GM03348 (cell line): ENCODE measurements around the gene PPARGC1A.

ENCODE experiments used
- DNase-seq: peaks from one replicate; pipeline ENCODE4 v3.0.0; 2012; ENCODE audit warnings: low spot score

The PPARGC1A gene

DNA sequence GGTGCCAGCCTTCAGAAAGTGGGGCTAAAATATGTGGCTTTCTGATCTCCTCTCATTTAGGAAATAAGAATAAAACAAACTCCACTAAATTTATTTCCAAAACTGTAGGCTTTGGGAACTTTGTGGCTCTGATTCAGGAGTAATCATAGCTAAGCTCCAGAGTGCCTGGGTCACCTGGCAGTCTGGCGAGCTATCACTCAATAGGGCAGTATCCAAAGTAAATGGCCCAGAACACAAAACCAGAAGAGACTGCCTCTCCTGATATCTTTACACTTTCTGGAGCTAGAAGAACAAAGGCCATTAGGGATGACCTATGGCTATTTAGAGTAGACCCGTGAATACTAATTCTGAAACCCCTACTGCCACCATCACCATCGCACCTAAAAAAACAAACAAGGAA, 17.0 kb upstream of the PPARGC1A start:
- DNase-seq: no peak

DNA sequence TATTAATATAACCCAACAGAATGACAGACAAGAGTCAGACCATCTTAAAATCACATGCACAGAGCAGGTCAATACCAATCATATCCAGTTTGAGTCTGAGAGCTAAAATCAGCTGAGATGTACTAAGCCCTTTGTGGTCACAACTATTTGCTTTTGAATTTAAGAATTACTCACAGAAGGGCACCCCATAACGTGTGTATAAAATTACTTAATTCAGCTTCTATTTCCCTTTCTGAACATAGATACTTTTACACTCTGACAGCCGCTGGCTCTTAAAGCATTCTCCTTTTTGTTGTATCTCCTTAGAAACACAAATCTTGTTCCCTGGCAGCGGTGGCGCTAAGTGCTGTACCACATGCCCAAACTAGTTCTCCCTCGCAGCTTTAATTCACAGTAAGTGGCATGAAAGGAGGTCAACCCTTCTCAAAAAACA, 14.8 kb upstream of the PPARGC1A start:
- DNase-seq: no peak

DNA sequence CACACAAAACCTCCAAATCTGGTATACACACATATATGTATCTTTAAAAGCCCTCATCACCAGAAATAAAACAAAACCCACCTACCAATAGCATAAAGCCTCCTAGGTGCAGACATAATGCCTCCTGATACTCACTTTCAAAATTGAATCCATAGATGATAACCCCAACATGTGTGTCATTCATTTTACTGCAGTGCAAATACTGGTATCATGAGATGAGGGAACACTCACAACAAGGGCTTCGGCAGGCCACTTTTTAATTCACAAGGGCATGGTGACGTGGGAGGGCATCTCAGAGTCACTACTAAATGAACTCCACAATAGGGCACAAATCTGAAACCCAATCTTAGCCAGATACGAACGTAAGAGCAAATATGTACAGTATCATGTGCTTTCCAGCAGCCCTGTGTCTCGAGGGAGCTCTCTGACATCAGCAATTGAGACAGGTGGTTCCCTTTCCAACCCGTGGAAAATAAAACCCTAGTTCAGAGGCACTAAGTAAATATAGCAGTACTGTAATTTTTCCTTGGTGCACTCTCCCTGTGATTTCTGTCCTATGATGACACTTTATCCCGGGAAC, 14.1 kb upstream of the PPARGC1A start:
- no peak for DNase-seq

GRCh38 chr4:23902222-23902804, 12.5 kb upstream of the PPARGC1A start:
- DNase-seq: no peak

GRCh38 chr4:23900636-23901035, 10.8 kb upstream of the PPARGC1A start:
- DNase-seq: no peak

DNA sequence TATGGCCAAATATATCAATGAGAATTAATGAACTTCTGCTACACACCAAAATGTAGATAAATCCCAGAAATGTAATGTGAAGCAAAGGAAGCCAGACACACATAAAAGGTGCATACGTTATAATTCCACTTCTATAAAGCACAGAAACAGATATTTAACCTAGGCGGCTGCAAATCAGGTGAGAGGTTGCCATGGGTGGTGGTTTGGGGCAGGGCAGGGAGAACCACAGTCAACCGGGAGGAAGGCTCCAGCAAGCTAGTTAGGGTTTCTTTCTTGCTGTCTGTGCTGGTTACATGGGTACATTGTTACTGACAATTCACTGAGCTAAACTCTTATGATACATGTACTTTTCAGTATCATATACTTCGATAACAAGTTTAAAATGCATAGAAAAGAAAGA, 9.7 kb upstream of the PPARGC1A start:
- DNase-seq: no peak

DNA sequence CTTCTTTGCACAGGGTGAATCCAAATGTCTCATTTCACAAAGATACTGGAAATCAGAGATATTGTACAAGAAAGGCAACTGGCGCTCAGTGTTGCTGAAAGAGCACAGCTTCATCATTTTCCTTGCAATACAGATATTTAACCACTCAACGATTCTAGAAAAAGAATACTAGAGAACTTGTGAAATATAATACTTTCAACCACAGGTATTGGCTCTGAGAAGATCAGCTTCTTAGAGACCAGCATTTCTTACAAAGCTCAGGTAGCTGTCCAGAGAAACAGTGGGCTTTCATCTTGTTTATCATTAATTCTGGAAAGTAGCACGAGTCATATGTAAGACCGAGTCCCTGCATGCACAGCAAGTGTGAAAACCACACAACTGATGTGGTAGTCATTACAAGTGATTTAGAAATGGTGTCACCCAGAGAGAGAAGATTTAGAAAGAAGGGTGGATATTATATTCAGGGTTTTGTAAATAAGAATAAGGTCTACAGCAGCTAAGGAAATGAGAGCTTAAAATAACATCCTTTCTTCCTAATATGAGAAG, 7.8 kb upstream of the PPARGC1A start:
- no peak for DNase-seq

- no peak for DNase-seq
These were observed 4.2 kb upstream of the PPARGC1A start for GRCh38 chr4:23894021-23894420.

DNA sequence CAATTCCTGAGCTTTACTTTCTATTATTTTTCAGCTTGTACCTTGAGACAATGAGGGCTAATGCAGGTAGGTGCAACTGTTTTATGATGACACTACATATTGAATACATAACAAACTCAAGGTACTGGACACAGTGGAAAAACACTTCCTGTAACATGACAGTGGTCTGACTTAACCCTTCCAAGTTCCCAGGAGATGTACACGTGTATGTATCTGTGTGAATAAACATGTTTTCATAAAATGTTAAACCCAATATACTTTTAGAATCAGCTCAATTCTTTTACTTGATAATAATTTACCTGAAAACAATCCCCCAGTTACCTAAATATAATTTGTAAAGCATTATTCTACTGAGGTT, 1.2 kb upstream of the PPARGC1A start:
- DNase-seq: no peak

DNA sequence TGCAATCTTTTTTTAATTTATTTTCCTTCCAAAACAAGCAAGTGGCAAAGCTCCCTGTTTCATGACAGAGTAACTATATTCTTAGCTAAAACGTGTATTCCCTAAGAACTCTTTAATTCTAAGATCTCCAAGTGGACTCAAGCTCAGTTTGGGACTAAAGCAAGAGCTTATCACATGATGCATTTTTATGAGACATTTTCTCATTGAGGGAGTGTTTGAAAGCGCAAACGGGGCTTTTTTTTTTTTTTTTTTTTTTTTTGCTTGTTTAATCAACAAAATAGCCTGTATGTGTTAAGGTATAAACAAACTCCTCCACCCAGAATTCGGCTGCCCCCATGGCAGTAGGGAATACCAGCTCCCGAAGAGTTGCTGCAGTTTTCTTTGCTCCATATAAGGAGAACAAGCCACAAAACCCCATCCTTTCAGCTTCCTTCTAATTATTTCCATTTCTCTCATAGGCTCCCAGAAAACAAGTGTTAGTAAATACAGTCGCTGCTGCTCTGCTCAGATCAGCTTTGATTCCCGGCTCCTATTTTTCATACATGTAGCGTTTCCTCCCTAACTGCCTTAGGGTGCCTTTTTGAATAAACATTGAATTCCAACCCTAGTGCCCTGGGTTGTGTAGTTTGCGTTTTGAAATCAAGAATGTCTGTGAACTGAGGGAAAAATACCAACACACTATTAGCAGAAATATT, 669 bp upstream of the PPARGC1A start:
- DNase-seq: no peak

- no peak for DNase-seq
These were observed 456 bp downstream of the PPARGC1A start for GRCh38 chr4:23889391-23889790.

- DNase-seq: peak; percentile 36
These were observed 1.2 kb downstream of the PPARGC1A start for GRCh38 chr4:23888421-23889319.

- DNase-seq: no peak
These were observed 1.9 kb downstream of the PPARGC1A start for GRCh38 chr4:23887989-23888388.

DNA sequence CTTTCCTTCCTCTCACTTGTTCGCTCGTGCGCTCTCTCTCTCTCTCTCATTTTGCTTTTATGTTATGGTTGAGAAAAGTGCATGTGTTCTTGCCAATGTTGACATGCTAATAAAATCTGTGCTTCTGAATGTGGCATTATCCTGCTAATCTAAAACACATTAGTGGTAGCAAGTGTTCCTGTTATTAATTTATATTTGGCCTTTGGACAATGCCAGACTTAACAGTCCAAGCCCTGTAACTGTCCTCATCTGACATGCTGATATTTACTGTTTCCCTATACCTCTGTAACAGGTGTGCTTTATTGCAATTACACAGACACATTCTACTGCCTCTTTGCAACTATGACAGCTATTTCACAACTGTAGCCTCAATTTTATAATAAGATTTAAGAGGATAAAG, 2.7 kb downstream of the PPARGC1A start:
- DNase-seq: no peak

- DNase-seq: no peak
These were observed 3.8 kb downstream of the PPARGC1A start for GRCh38 chr4:23885943-23886590.

GRCh38 chr4:23884741-23885140, 5.1 kb downstream of the PPARGC1A start:
- DNase-seq: no peak

DNA sequence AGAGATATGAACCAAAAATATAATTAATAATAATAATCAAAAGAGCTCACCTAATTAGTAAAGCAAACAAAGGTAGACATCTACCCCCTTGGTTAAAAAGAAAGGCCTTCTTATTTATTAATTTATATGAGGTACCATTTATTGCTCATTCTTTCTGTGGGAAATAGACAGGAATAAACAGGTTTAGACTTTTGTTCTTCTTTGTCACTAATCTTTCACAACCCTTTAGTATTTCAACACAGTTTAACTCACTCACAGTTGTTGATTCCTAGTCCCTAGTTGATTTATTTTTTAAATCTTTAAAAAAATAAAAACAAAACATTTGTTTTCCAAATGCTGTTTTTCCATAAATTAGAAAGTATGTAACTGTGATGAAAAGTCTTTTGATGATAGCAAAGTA, 5.6 kb downstream of the PPARGC1A start:
- no peak for DNase-seq

GRCh38 chr4:23882976-23883531, 6.8 kb downstream of the PPARGC1A start:
- DNase-seq: no peak

DNA sequence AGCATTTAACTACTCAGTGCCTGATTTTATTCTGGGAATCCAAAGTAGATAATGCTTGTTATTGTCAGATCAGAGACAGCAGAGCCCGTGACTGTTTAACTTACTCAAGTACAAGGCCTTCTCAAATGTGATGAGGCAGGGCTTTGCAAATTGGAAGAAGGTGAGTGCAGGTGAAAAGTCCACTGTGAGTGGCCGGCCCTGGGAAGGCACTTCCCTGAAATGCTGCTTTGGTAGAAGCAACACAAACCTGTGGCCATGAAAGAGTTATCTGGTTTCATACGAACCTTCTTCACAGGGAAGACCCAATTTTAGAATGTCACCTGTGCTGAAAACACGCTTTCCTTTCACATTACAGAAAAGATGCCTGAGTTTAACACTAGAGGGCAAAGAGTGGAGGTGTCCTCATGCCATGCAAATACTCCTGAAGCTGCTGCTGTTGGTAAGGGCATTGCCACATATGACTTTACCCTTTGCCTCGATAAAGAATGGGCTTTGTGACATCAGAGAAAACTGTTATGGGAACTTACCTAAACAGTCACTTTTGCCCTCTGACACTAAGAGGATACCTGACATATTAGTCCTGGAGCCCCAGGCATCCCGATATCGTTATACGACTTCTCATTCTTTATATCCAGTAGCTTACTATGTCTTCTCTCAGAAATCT, 8.0 kb downstream of the PPARGC1A start:
- no peak for DNase-seq

GRCh38 chr4:23881052-23881501, 8.8 kb downstream of the PPARGC1A start:
- no peak for DNase-seq
